H1 (cell line): ENCODE data around the gene SNX30. TPM values are rescaled to one million over a fixed set of nuclear protein-coding genes. Genes with fewer than 3 reads are reported as not detected.

Experiments used
- BACH1 ChIP-seq: IDR thresholded peaks from 2 replicates; pipeline ENCODE4 v1.6.1; 2012; ENCODE audit warnings: low read length, improper control_type of control experiment
- BCL11A ChIP-seq, 2 experiments: IDR thresholded peaks; one replicate each; pipeline ENCODE4 v1.6.1; 2011; ENCODE audit warnings: low read depth in 2 of 2, low read length in 2 of 2, mild to moderate bottlenecking in 2 of 2
- CHD1 ChIP-seq: IDR thresholded peaks from 2 replicates; pipeline ENCODE4 v1.6.1; 2012; ENCODE audit warnings: low read depth, low read length, improper control_type of control experiment
- CHD2 ChIP-seq: IDR thresholded peaks from 2 replicates; pipeline ENCODE4 v1.6.1; 2012; ENCODE audit warnings: low read length, improper control_type of control experiment
- FOSL1 ChIP-seq: IDR thresholded peaks from 2 replicates; pipeline ENCODE4 v1.6.1; 2011; ENCODE audit warnings: mild to moderate bottlenecking, low read depth, low read length, moderate library complexity; ENCODE audit not compliant: insufficient read depth
- GABPA ChIP-seq: IDR thresholded peaks from 2 replicates; pipeline ENCODE4 v1.6.1; 2011; ENCODE audit warnings: mild to moderate bottlenecking, low read length, moderate library complexity, borderline replicate concordance; ENCODE audit not compliant: insufficient read depth
- HDAC2 ChIP-seq, 2 experiments: fragments of 300-600 bp in 1 of 2; sonication (generic) in 1 of 2; IDR thresholded peaks; 2 replicates each; pipeline ENCODE4 v1.6.1; 2011 to 2012; ENCODE audit warnings: low read depth in 2 of 2, low read length in 2 of 2, mild to moderate bottlenecking in 2 of 2, moderate library complexity in 2 of 2, borderline replicate concordance in 1 of 2, inconsistent platforms in 1 of 2
- HDAC6 ChIP-seq: IDR thresholded peaks from one replicate; pipeline ENCODE4 v1.7.1; 2012; ENCODE audit warnings: low read depth, mild to moderate bottlenecking, inconsistent platforms, low read length, moderate library complexity
- JUND ChIP-seq: IDR thresholded peaks from 2 replicates; pipeline ENCODE4 v1.6.1; 2011; ENCODE audit warnings: mild to moderate bottlenecking, improper control_type of control experiment, low read length
- KDM1A ChIP-seq: fragments of 200-600, 300-600 bp; sonication (generic); IDR thresholded peaks from 2 replicates; pipeline ENCODE4 v1.7.1; 2016; ENCODE audit warnings: mild to moderate bottlenecking, low read length, borderline replicate concordance
- MAFK ChIP-seq: IDR thresholded peaks from 2 replicates; pipeline ENCODE4 v1.6.1; 2012; ENCODE audit warnings: low read depth, mild to moderate bottlenecking, improper control_type of control experiment, low read length
- POU5F1 ChIP-seq: IDR thresholded peaks from 2 replicates; pipeline ENCODE4 v1.6.1; 2011; ENCODE audit warnings: low read depth, mild to moderate bottlenecking, low read length, moderate library complexity
- RFX5 ChIP-seq: IDR thresholded peaks from 2 replicates; pipeline ENCODE4 v1.6.1; 2011; ENCODE audit warnings: low read depth, low read length, improper control_type of control experiment, borderline replicate concordance
- SAP30 ChIP-seq: fragments of 300-600 bp; sonication (generic); IDR thresholded peaks from 2 replicates; pipeline ENCODE4 v1.7.1; 2012; ENCODE audit warnings: low read length, moderate library complexity, mild to moderate bottlenecking, inconsistent platforms; ENCODE audit not compliant: insufficient read depth, insufficient replicate concordance
- SP1 ChIP-seq: IDR thresholded peaks from 2 replicates; pipeline ENCODE4 v1.6.1; 2011; ENCODE audit warnings: low read depth, low read length
- SP2 ChIP-seq: IDR thresholded peaks from 2 replicates; pipeline ENCODE4 v1.6.1; 2012; ENCODE audit warnings: mild to moderate bottlenecking, low read length, inconsistent platforms
- TAF1 ChIP-seq: IDR thresholded peaks from 2 replicates; pipeline ENCODE4 v1.6.1; 2011; ENCODE audit warnings: mild to moderate bottlenecking, low read depth, low read length
- TAF7 ChIP-seq: optimal IDR thresholded peaks from 2 replicates; pipeline ENCODE3; 2011; ENCODE audit warnings: low read depth, mild to moderate bottlenecking, inconsistent platforms, low read length, moderate library complexity, borderline replicate concordance
- ZNF274 ChIP-seq: IDR thresholded peaks from 2 replicates; pipeline ENCODE4 v1.7.0; 2012; ENCODE audit warnings: low read length, borderline replicate concordance; ENCODE audit errors: extremely low read depth
- polyA plus RNA-seq, 7 experiments: library from polyadenylated mRNA; depleted of rRNA in 3 of 7; stranded (reverse) in 5 of 7; unstranded in 2 of 7; fragments of >200 nt in 5 of 7; fragments of 200-250 nt in 2 of 7; gene quantifications; 1 replicate in 5 of 7; 2 replicates in 1 of 7; 4 replicates in 1 of 7; pipeline versions ENCODE4 v1.2.1 to v1.2.3, GENCODE V29; 2011 to 2013; ENCODE audit warnings: missing spikeins in 2 of 7, mixed read lengths in 2 of 7
- total RNA-seq: library from RNA; stranded (reverse); fragmentation: NEBNext Ultra II Directional; extraction: Animal tissue kit (Norgen Biotek cat#: 25700); gene quantifications from 2 replicates; pipeline ENCODE4 v1.2.1, GENCODE V29; 2021
- TF ChIP-seq, protein P1 (sequence below): IDR thresholded peaks from 2 replicates; pipeline ENCODE4 v1.6.1; 2011; ENCODE audit warnings: low read length, improper control_type of control experiment
- TF ChIP-seq, protein P2 (sequence below), 3 experiments: IDR thresholded peaks; 1 replicate in 2 of 3; 2 replicates in 1 of 3; pipeline versions ENCODE4 v1.5.1 to v1.6.1; 2011; ENCODE audit warnings: low read length in 3 of 3, mild to moderate bottlenecking in 3 of 3, inconsistent platforms in 2 of 3, low read depth in 1 of 3, moderate library complexity in 1 of 3; ENCODE audit not compliant: insufficient read depth in 1 of 3; ENCODE audit errors: control extremely low read depth in 1 of 3

SNX30 gene
- total and polyA plus RNA-seq, 2 of the 8 experiments (the other 6 are each of a cell fraction or from before 2014, with no cell fraction given) = 4.0 to 12.2 TPM

DNA sequence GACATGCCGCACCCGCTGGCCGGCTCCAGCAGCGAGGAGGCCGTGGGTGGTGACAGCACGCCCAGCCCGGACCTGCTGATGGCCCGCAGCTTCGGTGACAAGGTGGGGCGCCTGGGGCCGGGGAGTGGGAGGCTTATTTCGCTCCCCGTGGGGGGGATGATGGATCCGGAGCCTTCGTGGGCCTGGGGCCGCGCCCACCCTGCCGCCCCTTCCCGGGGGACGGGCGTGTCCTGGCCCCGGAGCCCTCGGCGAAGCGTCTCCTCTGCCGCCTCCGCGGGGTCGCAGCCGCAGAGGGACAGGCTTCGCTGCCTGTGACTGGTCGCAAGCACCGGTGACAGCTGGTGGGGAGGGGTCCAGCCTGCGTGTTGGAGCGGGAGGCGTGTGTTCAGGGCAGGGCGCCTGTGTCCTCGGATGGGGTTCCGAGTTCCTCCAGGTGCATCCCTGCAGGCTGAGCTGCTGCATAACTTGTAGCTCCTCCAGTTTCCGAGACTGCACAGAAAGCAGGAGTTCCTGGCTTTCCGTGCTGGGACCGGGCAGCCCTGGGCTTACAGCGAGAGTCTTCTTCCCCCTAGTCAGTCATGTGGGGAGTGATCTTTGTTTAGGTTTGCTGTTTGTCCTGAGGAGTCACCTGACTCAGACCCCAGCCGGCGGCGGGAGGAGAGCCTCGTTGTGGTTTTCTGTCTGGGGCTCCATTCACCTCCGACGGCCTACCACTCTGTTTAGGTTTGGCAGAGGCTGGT lies 666 bp downstream of the SNX30 start (continued):
- no peak for TF ChIP-seq FOSL1
- no peak for TF ChIP-seq KDM1A
- no peak for TF ChIP-seq CHD1
- no peak for TF ChIP-seq GABPA
- TF ChIP-seq, protein P1, sequence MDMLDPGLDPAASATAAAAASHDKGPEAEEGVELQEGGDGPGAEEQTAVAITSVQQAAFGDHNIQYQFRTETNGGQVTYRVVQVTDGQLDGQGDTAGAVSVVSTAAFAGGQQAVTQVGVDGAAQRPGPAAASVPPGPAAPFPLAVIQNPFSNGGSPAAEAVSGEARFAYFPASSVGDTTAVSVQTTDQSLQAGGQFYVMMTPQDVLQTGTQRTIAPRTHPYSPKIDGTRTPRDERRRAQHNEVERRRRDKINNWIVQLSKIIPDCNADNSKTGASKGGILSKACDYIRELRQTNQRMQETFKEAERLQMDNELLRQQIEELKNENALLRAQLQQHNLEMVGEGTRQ = peak; percentile 80
- TF ChIP-seq RFX5 = no peak
- TF ChIP-seq TAF1 = peak; percentile 84
- no peak for TF ChIP-seq HDAC6
- TF ChIP-seq, protein P2, sequence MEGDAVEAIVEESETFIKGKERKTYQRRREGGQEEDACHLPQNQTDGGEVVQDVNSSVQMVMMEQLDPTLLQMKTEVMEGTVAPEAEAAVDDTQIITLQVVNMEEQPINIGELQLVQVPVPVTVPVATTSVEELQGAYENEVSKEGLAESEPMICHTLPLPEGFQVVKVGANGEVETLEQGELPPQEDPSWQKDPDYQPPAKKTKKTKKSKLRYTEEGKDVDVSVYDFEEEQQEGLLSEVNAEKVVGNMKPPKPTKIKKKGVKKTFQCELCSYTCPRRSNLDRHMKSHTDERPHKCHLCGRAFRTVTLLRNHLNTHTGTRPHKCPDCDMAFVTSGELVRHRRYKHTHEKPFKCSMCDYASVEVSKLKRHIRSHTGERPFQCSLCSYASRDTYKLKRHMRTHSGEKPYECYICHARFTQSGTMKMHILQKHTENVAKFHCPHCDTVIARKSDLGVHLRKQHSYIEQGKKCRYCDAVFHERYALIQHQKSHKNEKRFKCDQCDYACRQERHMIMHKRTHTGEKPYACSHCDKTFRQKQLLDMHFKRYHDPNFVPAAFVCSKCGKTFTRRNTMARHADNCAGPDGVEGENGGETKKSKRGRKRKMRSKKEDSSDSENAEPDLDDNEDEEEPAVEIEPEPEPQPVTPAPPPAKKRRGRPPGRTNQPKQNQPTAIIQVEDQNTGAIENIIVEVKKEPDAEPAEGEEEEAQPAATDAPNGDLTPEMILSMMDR (IDR thresholded peaks at IDR 0.05; ENCODE audit: control extremely low read depth in 1 of 3, insufficient read depth in 1 of 3, low read depth in 1 of 3, low read length in 3 of 3) = no peak
- TF ChIP-seq HDAC2 (IDR thresholded peaks at IDR 0.05; ENCODE audit: borderline replicate concordance in 1 of 2, low read depth in 2 of 2, low read length in 2 of 2) = peak; percentile 37 to 90; a peak in 2 of 4 replicates
- TF ChIP-seq SP2 = no peak
- TF ChIP-seq JUND = no peak
- TF ChIP-seq POU5F1 = no peak
- peak; percentile 98 for TF ChIP-seq SAP30
- no peak for TF ChIP-seq BCL11A (IDR thresholded peaks at IDR 0.05; ENCODE audit: low read depth in 2 of 2, low read length in 2 of 2)
- no peak for TF ChIP-seq SP1
- TF ChIP-seq MAFK = no peak
- no peak for TF ChIP-seq BACH1
- TF ChIP-seq ZNF274 = no peak
- no peak for TF ChIP-seq TAF7
- TF ChIP-seq CHD2 = no peak
